H4 (cell line): ENCODE data around the gene EHBP1. TPM values are rescaled to one million over a fixed set of nuclear protein-coding genes. Genes with fewer than 3 reads are reported as not detected.
"Not testable (repeated sequence)": the region's sequence is repeated elsewhere in the genome, so short reads cannot be mapped to it uniquely, and the experiment has no call there.

Experiments used
- DNase-seq: peaks from one replicate; pipeline ENCODE4 v3.0.0-alpha.2; 2015; ENCODE audit warnings: low spot score
- total RNA-seq: library from RNA; depleted of rRNA; stranded (reverse); fragments of >200 nt; shearing (Covaris generic); gene quantifications from 2 replicates; pipeline ENCODE4 v1.2.3, GENCODE V29; 2014; rRNA removed

Gene EHBP1
- total RNA-seq, 1 experiment from 2014 or later: 13.9 TPM

DNA sequence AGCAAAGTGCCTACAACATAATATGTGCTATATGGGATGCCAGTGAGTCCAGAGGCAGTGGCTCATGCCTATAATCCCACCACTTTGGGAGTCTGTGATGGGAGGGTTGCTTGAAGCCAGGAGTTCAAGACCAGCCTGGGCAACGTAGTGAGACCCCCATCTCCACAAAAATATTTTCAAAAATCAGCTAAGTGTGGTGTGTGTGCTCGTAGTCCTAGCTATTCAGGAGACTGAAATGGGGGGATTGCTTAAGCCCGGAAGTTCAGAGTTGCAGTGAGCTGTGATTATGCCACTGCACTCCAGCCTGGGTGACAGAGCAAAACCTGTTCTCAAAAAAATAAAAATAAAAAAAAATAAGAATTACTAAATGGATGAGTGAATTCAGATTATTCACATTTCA, 368.5 kb downstream of the EHBP1 start:
- no peak for DNase-seq

DNA sequence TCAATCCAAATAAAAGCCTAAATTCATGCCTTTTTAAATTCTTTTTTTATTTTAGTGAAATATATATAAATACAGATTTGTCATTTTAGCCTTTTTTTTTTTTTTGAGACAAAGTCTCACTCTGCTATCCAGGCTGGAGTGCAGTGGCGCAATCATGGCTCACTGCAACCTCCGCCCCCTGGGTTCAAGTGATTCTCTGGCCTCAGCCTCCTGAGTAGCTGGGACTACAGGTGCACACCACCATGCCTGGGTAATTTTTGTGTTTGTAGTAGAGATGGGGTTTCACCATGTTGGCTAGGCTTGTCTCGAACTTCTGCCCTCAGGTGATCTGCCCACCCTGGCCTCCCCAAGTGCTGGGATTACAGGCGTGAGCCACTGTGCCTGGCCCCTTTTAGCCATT, 368.9 kb downstream of the EHBP1 start:
- DNase-seq: not testable (repeated sequence)

DNA sequence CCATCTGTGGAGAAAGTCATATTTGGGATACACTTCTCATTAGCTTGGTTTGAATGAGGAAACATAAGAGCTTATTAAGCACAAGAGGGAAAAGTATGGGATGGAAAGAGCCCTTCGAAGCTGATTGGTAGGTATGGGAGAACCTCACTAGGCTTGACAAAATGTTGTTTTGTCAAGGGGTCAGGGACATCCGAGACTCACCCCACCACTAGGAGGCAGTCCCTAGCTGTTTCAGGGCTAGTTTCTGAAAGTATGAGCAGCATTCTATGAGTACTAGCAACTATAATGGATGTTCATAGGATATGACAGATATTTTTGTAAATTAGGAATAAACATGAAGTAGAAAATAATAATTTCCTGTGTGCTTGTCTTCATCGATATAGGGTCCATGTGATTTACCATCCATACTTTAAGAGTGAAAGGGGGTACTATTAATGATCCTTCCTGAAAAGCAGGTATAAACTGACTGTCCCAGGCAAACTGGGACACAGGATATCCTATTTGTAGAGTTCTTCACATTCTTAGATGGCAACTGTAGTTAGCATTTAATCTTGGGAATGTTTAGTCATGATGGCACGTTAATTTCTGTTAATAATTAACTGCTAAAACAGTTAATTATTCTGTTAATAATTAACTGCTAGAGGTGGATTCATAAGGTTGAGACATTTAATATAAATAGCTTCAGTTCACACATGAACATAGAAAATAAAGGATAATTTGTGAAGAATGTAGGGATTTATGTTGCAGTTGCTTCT, 373.5 kb downstream of the EHBP1 start:
- DNase-seq: peak; percentile 12

DNA sequence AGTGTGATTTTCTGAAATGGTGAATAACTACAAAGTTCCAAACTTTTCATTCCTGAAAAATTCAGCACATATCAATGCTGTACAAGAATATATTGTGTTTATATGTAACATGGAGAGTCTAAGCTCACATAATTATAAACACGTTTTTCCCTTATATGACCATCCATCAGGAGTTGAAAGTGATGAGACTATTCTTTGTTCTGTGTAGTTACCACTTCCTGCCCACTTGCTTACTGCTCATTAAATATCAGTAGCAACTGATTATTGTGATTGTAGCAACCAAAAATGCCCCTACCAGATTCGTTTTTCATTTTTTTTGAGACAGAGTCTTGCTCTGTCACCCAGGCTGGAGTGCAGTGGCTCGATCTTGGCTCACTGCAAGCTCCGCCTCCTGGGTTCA, 375.9 kb downstream of the EHBP1 start:
- no peak for DNase-seq

DNA sequence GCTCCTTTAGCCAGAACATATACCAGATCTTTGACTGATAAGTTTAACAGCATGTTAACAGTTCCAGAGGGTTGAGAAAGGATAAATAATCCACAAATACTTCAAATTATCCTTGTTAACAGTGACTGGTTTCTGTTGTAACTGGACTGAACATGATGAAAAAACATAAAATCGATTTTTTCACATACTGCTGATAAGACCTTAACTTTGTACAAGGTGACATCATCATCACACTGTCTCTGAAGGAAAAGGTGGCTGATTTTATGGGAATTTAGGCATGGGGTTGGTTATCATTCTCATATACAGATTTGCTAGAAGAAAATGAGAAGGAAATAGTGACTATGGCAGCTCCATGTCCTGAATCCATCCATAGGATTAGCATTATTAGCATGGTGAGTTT, 381.2 kb downstream of the EHBP1 start:
- DNase-seq: no peak

DNA sequence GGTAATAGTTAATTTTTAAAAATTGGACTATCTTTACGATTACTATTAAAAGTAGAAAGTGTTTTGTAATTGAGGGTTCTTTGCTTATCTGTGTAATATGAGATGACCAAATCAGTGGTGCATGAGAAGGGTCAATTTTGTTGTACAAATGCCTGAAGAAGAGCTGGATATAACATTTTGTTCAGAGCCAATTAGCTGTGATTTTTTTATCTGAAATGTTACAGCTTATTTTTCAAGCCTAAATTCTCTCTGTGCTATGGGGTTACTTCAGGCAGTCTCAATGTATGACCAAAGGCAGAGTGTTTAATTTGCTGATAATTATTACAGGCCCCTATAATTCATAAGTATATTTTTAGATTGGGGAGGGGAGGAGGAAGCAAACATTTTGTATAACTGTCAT, 386.9 kb downstream of the EHBP1 start:
- DNase-seq: no peak

DNA sequence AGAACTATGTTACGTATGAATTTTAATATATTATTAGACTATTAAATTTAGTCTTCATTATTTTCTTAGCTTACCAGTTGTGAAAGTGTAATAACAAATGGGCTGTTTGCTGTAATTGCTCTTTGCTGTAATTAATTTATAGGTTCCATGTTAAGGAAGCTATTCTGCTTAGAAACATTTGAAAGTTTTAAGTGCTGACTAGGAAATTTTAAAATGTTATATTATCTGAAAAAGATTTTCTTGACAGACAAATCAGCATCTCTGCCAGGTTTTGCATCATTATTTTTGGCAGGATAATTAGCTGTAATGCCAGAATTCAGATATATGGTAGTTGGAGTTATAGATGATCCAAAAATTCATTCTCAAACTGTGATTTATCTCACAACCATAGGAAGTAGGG, 387.3 kb downstream of the EHBP1 start:
- DNase-seq: no peak

DNA sequence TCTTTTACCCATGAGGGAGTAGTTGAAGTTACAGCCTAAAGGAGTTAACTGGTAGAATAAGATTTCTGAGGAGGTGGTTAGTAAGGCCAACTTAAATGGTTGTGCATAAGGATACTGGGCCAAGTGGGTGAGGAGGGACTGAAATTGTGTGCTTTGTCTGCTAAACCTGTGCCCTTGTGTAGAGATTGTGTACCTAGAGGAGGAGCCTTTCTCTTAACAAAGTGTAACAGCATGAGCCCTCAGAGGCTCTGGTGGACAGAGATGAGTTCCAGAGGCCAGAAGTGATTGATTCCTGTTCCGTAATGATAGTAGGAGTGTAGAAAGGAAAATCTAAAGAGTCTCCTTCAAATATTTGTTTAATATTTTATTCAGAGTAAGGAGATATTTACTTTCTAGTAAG, 388.0 kb downstream of the EHBP1 start:
- DNase-seq: no peak

Other genes starting within 250 kb of the EHBP1 start
- gene TMEM17, start 199.5 kb upstream of the EHBP1 start, total RNA-seq: 2.6 and 2.8 TPM in 2 replicates